ENCODE measurements around the gene ALDH4A1.

- TF ChIP-seq EP300 (IDR thresholded peaks at IDR 0.05; ENCODE audit: borderline replicate concordance) = no peak
- no peak for TF ChIP-seq ZBTB7A (IDR thresholded peaks at IDR 0.05; ENCODE audit: low read depth)
- no peak for TF ChIP-seq FOXM1 (IDR thresholded peaks at IDR 0.05; ENCODE audit: borderline replicate concordance, low read depth)
- TF ChIP-seq, protein P1, sequence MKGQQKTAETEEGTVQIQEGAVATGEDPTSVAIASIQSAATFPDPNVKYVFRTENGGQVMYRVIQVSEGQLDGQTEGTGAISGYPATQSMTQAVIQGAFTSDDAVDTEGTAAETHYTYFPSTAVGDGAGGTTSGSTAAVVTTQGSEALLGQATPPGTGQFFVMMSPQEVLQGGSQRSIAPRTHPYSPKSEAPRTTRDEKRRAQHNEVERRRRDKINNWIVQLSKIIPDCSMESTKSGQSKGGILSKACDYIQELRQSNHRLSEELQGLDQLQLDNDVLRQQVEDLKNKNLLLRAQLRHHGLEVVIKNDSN (IDR thresholded peaks at IDR 0.05) = no peak
- TF ChIP-seq, protein P2, sequence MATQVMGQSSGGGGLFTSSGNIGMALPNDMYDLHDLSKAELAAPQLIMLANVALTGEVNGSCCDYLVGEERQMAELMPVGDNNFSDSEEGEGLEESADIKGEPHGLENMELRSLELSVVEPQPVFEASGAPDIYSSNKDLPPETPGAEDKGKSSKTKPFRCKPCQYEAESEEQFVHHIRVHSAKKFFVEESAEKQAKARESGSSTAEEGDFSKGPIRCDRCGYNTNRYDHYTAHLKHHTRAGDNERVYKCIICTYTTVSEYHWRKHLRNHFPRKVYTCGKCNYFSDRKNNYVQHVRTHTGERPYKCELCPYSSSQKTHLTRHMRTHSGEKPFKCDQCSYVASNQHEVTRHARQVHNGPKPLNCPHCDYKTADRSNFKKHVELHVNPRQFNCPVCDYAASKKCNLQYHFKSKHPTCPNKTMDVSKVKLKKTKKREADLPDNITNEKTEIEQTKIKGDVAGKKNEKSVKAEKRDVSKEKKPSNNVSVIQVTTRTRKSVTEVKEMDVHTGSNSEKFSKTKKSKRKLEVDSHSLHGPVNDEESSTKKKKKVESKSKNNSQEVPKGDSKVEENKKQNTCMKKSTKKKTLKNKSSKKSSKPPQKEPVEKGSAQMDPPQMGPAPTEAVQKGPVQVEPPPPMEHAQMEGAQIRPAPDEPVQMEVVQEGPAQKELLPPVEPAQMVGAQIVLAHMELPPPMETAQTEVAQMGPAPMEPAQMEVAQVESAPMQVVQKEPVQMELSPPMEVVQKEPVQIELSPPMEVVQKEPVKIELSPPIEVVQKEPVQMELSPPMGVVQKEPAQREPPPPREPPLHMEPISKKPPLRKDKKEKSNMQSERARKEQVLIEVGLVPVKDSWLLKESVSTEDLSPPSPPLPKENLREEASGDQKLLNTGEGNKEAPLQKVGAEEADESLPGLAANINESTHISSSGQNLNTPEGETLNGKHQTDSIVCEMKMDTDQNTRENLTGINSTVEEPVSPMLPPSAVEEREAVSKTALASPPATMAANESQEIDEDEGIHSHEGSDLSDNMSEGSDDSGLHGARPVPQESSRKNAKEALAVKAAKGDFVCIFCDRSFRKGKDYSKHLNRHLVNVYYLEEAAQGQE (IDR thresholded peaks at IDR 0.05; ENCODE audit: low read depth) = no peak
- TF ChIP-seq NFIC (IDR thresholded peaks at IDR 0.05) = no peak
- TF ChIP-seq RAD21 (IDR thresholded peaks at IDR 0.05; ENCODE audit: low read depth) = no peak
These were observed 19.3 kb downstream of the ALDH4A1 start for GRCh38 chr1:18883079-18883478.
